Measurements from ENCODE around the gene CHKA.

CHKA gene

DNA sequence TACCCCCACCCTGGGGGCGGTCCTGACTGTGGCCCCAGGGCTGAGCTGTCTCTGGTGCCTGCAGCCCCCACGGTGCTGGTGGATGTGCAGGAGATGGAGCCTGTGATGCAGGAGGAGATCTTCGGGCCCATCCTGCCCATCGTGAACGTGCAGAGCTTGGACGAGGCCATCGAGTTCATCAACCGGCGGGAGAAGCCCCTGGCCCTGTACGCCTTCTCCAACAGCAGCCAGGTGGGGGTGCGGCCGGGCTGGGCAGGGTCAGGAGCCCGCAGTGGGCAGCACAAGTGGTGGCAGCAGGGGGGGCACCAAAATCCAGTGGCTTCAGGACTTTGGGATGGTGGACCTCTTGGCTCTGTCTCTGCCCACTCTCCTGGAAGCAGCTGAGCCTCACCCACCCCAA is 98.7 kb downstream of the CHKA start:
- Mint-ChIP-seq H3K36me3 (peaks cover 5 to 15% of the 10 kb centered on the region in 2 donors), H3K4me1 (peaks cover 7 to 12% of the 10 kb centered on the region in 2 donors), H3K27me3 (no peaks in the 10 kb centered on the region), H3K27ac (no peak overlapping the region), H3K9me3 (no peaks in the 10 kb centered on the region), H3K4me3 (no peak overlapping the region)
- DNase-seq (no peak), ATAC-seq (replicated peaks) (no peak)

- Mint-ChIP-seq H3K9me3 (no peaks in the 10 kb centered on the region), H3K4me1 (peaks cover 7 to 12% of the 10 kb centered on the region in 2 donors), H3K27me3 (no peaks in the 10 kb centered on the region), H3K27ac (no peak overlapping the region), H3K4me3 (no peak overlapping the region), H3K36me3 (peaks cover 5 to 15% of the 10 kb centered on the region in 2 donors)
- DNase-seq = no peak
- ATAC-seq (replicated peaks) = no peak
These were observed 99.9 kb downstream of the CHKA start for GRCh38 chr11:68021167-68021787.

- ATAC-seq (replicated peaks) (no peak), DNase-seq (no peak)
- H3K4me1 Mint-ChIP-seq = peaks cover 6 to 7% of the 10 kb centered on the region in 2 donors
- H3K4me3 Mint-ChIP-seq = no peak overlapping the region
- no peaks in the 10 kb centered on the region for H3K27me3 Mint-ChIP-seq
- no peaks in the 10 kb centered on the region for H3K9me3 Mint-ChIP-seq
- H3K27ac Mint-ChIP-seq = no peak overlapping the region
- H3K36me3 Mint-ChIP-seq = peaks cover 4 to 9% of the 10 kb centered on the region in 2 donors
These were observed 100.6 kb downstream of the CHKA start for GRCh38 chr11:68020575-68020974.

DNA sequence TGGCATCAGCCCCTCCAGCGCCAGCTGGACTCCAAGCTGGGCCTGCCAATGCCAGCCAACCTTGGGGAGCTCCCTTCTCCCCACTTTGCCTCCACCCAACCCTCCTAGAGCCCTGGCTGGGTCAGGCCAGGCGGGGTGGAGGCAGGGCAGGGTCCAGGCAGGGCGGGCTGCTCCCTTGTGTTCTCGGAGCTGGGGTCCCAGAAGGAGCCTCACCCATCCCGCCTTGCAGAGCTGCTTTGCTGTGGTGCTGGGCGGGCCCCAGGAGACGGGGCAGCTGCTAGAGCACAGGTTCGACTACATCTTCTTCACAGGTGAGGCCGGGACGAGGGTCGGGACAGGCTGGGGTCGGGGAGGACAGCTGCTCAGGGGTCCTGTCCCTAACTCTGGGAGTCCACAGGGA is 101.7 kb downstream of the CHKA start:
- no peaks in the 10 kb centered on the region for H3K36me3 Mint-ChIP-seq
- no peak overlapping the region for H3K27ac Mint-ChIP-seq
- no peaks in the 10 kb centered on the region for H3K4me1 Mint-ChIP-seq
- ATAC-seq (replicated peaks) (no peak), DNase-seq (no peak)
- no peak overlapping the region for H3K4me3 Mint-ChIP-seq
- no peaks in the 10 kb centered on the region for H3K9me3 Mint-ChIP-seq
- H3K27me3 Mint-ChIP-seq = no peaks in the 10 kb centered on the region

GRCh38 chr11:68018730-68019190 is 102.4 kb downstream of the CHKA start:
- Mint-ChIP-seq H3K4me1 (no peaks in the 10 kb centered on the region), H3K4me3 (no peak overlapping the region), H3K9me3 (no peaks in the 10 kb centered on the region), H3K27me3 (no peaks in the 10 kb centered on the region), H3K27ac (no peak overlapping the region), H3K36me3 (no peaks in the 10 kb centered on the region)
- DNase-seq = no peak
- ATAC-seq (replicated peaks) = no peak

- ATAC-seq (replicated peaks) = no peak
- Mint-ChIP-seq H3K27ac (peak overlapping the region; percentile 37), H3K9me3 (no peaks in the 10 kb centered on the region), H3K27me3 (no peaks in the 10 kb centered on the region), H3K36me3 (no peaks in the 10 kb centered on the region), H3K4me1 (no peaks in the 10 kb centered on the region), H3K4me3 (no peak overlapping the region)
- no peak for DNase-seq
These were observed 103.0 kb downstream of the CHKA start for GRCh38 chr11:68017980-68018729.

- no peak for DNase-seq
- no peak for ATAC-seq (replicated peaks)
- Mint-ChIP-seq H3K4me3 (no peak overlapping the region), H3K27ac (no peak overlapping the region), H3K36me3 (no peaks in the 10 kb centered on the region), H3K4me1 (no peaks in the 10 kb centered on the region), H3K27me3 (no peaks in the 10 kb centered on the region), H3K9me3 (no peaks in the 10 kb centered on the region)
These were observed 104.0 kb downstream of the CHKA start for GRCh38 chr11:68016904-68017817.

DNA sequence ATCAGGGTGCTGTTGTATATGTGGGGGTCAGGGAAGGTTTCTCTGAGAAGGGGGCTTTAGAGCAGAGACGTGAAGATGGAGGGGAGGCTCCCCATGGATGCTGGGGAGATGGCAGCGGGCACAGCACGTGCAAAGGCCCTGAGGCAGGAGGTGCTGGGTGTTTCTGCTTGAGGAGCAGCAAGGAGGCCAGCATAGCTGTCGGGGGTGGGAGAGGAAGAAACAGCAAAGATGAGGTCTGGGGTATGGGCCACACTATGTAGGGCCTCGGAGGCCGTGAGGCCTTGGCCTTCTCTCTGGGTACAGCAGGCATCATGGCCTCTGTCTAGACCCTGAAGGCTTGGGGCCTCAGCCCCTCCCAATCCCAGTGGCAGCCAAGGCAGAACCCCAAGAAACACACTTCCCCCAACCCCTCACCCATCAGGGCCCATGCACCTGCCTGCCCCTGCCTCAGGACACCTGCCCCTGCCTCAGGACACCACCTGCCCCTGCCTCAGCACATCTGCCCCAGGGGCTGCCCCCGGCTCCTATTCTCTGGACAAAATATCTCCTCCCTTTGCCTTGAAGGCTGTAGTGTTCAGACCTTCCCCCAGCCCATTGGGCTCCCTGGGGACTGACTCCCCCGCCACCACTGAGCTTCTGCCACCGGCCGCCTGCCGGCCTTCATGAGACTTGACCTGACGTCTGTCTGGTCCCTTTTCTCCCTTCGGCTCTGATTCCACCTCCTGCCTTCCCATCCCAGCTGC is 104.9 kb downstream of the CHKA start:
- no peak for ATAC-seq (replicated peaks)
- Mint-ChIP-seq H3K4me1 (peaks cover 3 to 5% of the 10 kb centered on the region in 2 donors), H3K9me3 (no peaks in the 10 kb centered on the region), H3K27ac (no peak overlapping the region), H3K27me3 (no peaks in the 10 kb centered on the region), H3K4me3 (no peak overlapping the region), H3K36me3 (no peaks in the 10 kb centered on the region)
- DNase-seq = no peak

DNA sequence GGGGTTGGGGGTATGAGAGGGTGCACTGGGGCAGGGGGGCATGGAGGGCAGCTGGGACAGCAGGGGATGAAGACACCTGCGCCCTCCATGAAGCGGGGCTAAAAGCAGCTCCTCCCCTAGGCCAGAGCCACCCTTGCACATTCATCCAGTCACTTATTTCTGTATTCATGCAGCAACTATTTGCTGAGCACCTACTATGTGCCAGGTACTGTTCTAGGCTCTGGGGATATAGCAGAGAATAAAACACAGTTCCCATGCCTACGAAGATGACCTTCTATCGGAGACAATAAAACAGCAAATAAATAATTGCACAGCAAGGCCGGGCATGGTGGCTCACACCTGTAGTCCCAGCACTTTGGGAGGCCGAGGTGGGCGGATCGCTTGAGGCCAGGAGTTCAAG is 105.7 kb downstream of the CHKA start:
- Mint-ChIP-seq H3K4me3 (no peak overlapping the region), H3K9me3 (no peaks in the 10 kb centered on the region), H3K27me3 (no peaks in the 10 kb centered on the region), H3K27ac (no peak overlapping the region), H3K36me3 (no peaks in the 10 kb centered on the region), H3K4me1 (peaks cover 6 to 14% of the 10 kb centered on the region in 2 donors)
- DNase-seq (no peak), ATAC-seq (replicated peaks) (no peak)

GRCh38 chr11:68014947-68015447 is 106.2 kb downstream of the CHKA start:
- no peaks in the 10 kb centered on the region for H3K9me3 Mint-ChIP-seq
- H3K27ac Mint-ChIP-seq = no peak overlapping the region
- H3K4me1 Mint-ChIP-seq = peaks cover 10 to 18% of the 10 kb centered on the region in 2 donors
- ATAC-seq (replicated peaks) (no peak), DNase-seq (no peak)
- H3K4me3 Mint-ChIP-seq = no peak overlapping the region
- no peaks in the 10 kb centered on the region for H3K27me3 Mint-ChIP-seq
- H3K36me3 Mint-ChIP-seq = no peaks in the 10 kb centered on the region

DNA sequence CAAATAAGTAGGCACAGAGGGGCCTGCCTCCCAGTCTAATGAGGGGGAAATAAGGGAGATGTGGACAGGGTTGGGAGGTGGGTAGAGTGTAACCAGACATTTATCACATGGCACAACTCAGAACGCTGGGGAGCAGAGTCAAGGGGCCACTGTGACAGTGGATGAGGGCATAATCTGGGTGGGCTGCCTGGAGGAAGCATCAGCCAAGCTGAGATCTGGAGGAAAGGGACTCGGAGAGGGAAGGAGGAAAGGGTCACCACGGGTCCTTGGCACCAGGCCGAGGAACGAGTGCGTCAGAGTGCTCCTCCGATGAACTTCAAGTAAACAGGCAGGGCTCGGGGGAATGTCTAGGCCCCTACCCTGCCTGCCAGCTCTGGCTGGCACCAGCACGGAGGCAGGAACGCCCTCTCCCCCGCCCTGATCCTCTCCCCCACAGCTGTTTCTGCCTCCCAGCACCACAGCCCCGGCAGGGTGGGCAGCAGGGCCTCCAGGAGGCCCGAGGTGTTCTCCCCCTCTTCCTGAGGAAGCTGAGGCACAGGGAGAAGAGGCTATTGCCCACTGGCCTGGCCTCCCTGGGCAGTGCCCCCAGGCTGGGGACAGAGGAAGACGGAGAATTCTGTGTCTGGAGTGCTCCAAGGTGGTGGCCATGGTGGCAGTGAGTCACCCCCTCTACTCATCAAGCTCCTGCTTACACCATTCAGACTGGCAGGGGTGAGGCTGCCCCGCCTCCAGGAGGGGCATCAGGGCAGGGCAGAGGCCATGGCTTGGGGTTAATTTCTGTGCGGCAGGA is 106.8 kb downstream of the CHKA start:
- peaks cover 15 to 25% of the 10 kb centered on the region in 2 donors for H3K4me1 Mint-ChIP-seq
- no peak overlapping the region for H3K27ac Mint-ChIP-seq
- H3K4me3 Mint-ChIP-seq = no peak overlapping the region
- ATAC-seq (replicated peaks) (no peak), DNase-seq (no peak)
- no peaks in the 10 kb centered on the region for H3K36me3 Mint-ChIP-seq
- H3K27me3 Mint-ChIP-seq = no peaks in the 10 kb centered on the region
- no peaks in the 10 kb centered on the region for H3K9me3 Mint-ChIP-seq

- Mint-ChIP-seq H3K27me3 (no peaks in the 10 kb centered on the region), H3K4me3 (no peak overlapping the region), H3K4me1 (peaks cover 22 to 32% of the 10 kb centered on the region in 2 donors), H3K36me3 (no peaks in the 10 kb centered on the region), H3K27ac (no peak overlapping the region), H3K9me3 (no peaks in the 10 kb centered on the region)
- no peak for DNase-seq
- ATAC-seq (replicated peaks) = no peak
These were observed 107.5 kb downstream of the CHKA start for GRCh38 chr11:68013611-68014156.

Measured in stimulated activated naive B cell treated with anti-CD40 and anti-IgM and Interleukin-4, amounts not matched to agents 10 μg/mL and 1 μg/mL and 100 μg/mL, for 72 hours (primary cell).